ENCODE measurements around the gene LRRC8D.
A peak's percentile ranks its signal among the peaks of the same experiment; 100 is the strongest.

LRRC8D gene

GRCh38 chr1:89807503-89807902 is 13.3 kb upstream of the LRRC8D start:
- DNase-seq (ENCODE audit: low spot score): no peak

- no peak for DNase-seq (ENCODE audit: low spot score)
These were observed 12.8 kb upstream of the LRRC8D start for GRCh38 chr1:89807983-89808382.

- no peak for DNase-seq (ENCODE audit: low spot score)
These were observed 12.3 kb upstream of the LRRC8D start for GRCh38 chr1:89808441-89809117.

- no peak for DNase-seq (ENCODE audit: low spot score)
These were observed 11.3 kb upstream of the LRRC8D start for GRCh38 chr1:89809556-89809955.

GRCh38 chr1:89810302-89810701 is 10.5 kb upstream of the LRRC8D start:
- no peak for DNase-seq (ENCODE audit: low spot score)

- DNase-seq (ENCODE audit: low spot score): no peak
These were observed 10.0 kb upstream of the LRRC8D start for GRCh38 chr1:89810880-89811279.

- no peak for DNase-seq (ENCODE audit: low spot score)
These were observed 7.8 kb upstream of the LRRC8D start for GRCh38 chr1:89812992-89813391.

GRCh38 chr1:89815040-89815439 is 5.8 kb upstream of the LRRC8D start:
- DNase-seq (ENCODE audit: low spot score): no peak

GRCh38 chr1:89815611-89816010 is 5.2 kb upstream of the LRRC8D start:
- DNase-seq (ENCODE audit: low spot score): no peak

- DNase-seq (ENCODE audit: low spot score): no peak
These were observed 4.5 kb upstream of the LRRC8D start for GRCh38 chr1:89816366-89816765.

GRCh38 chr1:89821322-89822108 is 683 bp downstream of the LRRC8D start:
- DNase-seq (ENCODE audit: low spot score): peak; percentile 79

- DNase-seq (ENCODE audit: low spot score): no peak
These were observed 1.5 kb downstream of the LRRC8D start for GRCh38 chr1:89822109-89822962.

- DNase-seq (ENCODE audit: low spot score): no peak
These were observed 2.3 kb downstream of the LRRC8D start for GRCh38 chr1:89822999-89823628.

- DNase-seq (ENCODE audit: low spot score): no peak
These were observed 3.0 kb downstream of the LRRC8D start for GRCh38 chr1:89823679-89824292.

- DNase-seq (ENCODE audit: low spot score): no peak
These were observed 5.8 kb downstream of the LRRC8D start for GRCh38 chr1:89826594-89826993.

GRCh38 chr1:89827330-89827729 is 6.5 kb downstream of the LRRC8D start:
- DNase-seq (ENCODE audit: low spot score): no peak

GRCh38 chr1:89827902-89828301 is 7.1 kb downstream of the LRRC8D start:
- no peak for DNase-seq (ENCODE audit: low spot score)

- no peak for DNase-seq (ENCODE audit: low spot score)
These were observed 8.4 kb downstream of the LRRC8D start for GRCh38 chr1:89829186-89829585.

- peak; percentile 58 for DNase-seq (ENCODE audit: low spot score)
These were observed 10.8 kb downstream of the LRRC8D start for GRCh38 chr1:89831462-89832120.

GRCh38 chr1:89832496-89833127 is 11.8 kb downstream of the LRRC8D start:
- no peak for DNase-seq (ENCODE audit: low spot score)

Measured in ecto neural progenitor cell (in vitro differentiated cells).